ENCODE results near the gene NKD1.
"Not testable (repeated sequence)": the region's sequence is repeated elsewhere in the genome, so short reads cannot be mapped to it uniquely, and the experiment has no call there.

Gene NKD1

GRCh38 chr16:50578137-50578536 lies 29.9 kb downstream of the NKD1 start:
- DNase-seq (ENCODE audit: low read depth in 2 of 2) = no peak

GRCh38 chr16:50579373-50579772 lies 31.2 kb downstream of the NKD1 start:
- not testable (repeated sequence) for DNase-seq (ENCODE audit: low read depth in 2 of 2)

GRCh38 chr16:50580180-50580798 lies 32.1 kb downstream of the NKD1 start:
- no peak for DNase-seq (ENCODE audit: low read depth in 2 of 2)

DNA sequence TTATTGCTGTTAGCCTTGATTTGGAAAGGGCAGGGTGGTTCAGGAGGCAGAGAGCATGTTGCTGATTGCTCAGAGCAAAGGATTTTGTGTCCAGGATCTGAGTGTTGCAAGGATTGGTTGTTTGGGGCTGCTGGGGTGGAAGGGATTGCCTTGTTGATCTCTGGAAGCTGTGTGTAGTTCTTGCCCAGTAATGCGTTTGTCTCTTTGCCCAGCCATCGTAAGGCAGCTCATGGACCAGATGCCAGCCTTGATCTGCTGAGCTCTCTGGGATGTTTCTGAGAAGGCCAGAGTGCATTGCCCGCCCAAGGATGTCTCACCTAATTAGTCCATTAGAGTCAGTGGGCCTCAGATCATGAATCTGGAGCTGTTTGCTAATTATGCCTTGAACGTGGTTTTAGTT lies 33.6 kb downstream of the NKD1 start:
- no peak for DNase-seq (ENCODE audit: low read depth in 2 of 2)

DNA sequence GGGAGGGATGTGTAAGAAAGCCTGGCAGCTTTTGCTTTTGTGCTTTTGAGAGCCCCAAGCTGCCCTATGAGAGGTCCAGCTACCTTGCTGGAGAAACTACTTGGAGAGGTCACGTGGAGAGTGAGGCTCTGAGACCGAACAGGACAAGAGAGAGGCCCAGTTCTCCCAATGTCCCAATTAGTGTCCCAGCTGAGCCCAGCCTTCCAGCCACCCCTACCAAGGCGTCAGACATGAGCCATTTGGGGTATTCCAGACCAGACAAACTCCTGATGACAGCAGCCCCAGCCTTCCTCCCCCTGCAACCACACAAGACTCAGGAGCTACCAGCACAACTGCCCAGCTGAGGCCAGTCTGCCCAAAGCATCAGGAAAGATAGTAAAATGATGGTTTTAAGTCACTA lies 35.0 kb downstream of the NKD1 start:
- DNase-seq (ENCODE audit: low read depth in 2 of 2) = no peak

DNA sequence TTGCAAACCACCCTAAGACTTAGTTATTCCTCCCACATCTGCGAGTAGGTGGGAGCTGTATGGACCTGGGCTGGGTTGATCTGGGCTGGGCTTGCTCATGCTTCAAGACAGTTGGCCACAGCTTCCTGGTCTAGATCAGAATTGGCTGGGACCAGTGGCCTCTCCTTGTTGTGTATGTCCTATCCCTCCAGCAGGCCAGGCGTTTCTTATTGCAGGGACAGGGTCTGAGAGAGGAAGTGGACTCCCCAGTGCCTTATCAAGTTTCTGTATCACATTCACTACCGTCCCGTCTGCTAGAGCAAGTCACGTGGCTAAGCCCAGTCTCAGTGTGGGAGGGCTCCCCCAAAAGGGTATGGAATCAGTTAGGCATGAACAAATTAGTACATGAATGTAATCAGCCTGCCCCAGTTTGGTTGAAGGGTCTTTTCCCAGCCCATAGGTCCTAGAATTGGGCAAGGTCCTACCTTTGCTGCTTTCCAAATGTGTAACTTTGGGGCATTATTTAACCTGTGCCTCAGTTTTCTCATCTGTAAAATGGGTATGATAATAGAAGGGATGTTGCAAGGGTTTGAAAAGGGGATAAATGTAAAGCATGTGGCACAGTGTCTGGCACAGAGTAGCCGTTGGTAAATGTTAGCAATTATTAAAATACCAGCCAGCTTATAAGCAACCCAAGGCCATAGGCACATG lies 36.0 kb downstream of the NKD1 start:
- DNase-seq (ENCODE audit: low read depth in 2 of 2) = no peak

DNA sequence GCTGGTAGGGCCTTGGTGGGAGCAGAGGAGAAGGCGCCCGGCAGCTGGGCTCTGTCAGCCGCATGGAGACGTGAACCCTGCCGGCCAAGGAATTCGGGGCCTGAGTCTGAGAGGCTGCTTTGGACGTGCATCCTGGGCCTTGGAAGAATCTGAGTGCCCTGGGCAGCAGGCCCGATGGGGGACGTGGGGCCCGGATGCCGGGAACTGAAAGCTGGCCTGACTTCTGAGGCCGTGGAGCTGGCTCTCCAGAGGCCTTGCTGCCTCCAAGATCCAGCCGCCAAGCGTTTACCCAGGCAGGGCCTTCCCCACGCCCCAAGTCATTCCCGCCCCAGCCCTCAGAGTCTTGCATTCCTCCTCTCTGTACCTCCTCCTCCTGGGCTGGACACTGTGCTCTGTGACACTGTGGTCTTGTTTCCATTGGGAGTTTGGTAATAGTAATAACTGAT lies 37.2 kb downstream of the NKD1 start:
- DNase-seq (ENCODE audit: low read depth in 2 of 2) = no peak

DNA sequence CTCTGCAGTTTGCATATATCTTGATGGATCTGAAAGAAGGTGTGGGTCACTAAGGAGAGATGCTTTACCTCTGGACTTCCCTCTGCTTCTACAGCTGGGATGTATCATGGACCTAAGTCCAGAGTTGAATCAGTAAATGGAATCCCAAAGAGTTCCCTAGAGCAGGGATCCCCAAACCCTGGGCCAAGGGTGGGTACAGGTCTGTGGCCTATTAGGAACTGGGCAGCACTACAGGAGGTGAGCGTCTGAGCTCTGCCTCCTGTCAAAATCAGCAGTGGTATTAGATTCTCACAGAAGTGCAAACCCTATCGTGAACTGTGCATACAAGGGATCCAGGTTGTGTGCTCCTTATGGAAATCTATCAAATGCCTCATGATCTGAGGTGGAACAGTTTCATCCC lies 39.3 kb downstream of the NKD1 start:
- DNase-seq (ENCODE audit: low read depth in 2 of 2) = no peak

DNA sequence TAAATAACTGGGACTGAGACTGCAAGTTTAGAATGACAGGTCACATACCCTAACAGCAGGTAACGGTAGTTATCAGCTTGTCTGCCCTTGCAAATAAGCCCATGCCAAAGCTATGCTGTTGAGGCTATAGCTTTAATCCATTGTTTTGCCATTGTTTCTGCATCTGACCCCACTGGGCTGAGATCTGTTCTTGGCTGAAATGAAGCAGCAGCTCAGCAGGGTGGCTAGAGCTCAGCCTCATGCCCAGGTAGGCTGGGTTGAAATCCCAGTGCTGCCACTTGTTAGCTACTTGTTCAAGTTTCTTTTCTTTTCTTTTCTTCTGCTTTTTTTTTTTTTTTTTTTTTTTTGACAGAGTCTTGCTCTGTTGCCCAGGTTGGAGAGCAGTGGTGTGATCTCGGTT lies 40.1 kb downstream of the NKD1 start:
- no peak for DNase-seq (ENCODE audit: low read depth in 2 of 2)

- DNase-seq (ENCODE audit: low read depth in 2 of 2) = no peak
Measured at GRCh38 chr16:50591209-50591608, 43.0 kb downstream of the NKD1 start.

- no peak for DNase-seq (ENCODE audit: low read depth in 2 of 2)
Measured at GRCh38 chr16:50591800-50592771, 43.9 kb downstream of the NKD1 start.

DNA sequence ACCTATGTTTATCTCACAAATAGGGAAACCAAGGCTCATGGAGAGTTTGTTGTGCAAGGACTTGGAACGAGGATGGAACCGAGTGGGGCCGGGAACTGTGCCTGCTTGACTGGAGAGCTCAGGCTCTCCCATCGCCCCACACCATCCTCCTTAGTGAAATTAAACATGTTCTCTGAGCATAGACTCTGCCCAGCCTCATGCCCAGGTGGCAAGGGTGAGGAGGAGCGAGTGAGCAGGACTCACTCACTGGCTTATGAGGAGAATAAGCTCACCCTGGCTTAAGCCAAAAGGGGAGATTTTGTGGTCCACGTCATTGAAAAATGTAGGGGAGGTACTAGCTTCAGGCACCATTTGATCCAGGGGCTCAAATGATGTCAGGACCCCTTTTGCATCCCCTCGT lies 44.8 kb downstream of the NKD1 start:
- no peak for DNase-seq (ENCODE audit: low read depth in 2 of 2)

DNA sequence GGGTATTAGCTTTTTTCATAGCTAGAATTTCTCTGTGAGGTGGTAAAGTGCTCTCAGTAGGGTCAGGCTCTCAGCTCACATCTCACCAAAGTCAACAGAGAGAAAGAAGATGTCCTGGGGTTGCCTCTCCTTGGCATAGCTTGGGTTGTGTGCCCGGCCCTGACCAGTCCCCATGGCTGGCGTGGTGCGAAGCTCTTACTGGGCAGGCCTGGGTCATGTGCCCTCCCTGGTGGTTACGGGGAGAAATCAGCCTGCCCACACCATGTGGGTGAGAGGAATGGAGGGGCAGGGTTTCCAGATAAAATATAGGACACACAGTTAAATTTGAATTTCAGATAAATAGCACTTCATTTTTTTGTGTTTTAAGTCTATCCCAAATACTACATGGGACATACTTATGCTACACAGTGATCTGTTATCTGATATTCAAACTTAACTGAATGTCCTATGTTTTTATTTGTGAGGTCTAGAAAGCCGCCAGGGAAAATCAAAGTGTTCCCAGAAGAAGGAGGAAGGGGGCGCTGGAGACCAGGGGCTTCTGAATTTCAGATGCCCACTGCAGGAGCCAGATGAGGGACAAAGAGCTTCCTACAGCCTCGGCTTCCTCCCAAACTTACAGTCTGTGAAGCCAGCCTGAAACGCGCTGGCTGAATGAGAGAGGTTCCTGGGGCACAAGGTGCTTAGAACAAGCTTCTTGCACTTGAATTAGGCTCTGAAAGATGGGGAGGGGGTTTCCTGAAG lies 45.4 kb downstream of the NKD1 start:
- DNase-seq (ENCODE audit: low read depth in 2 of 2) = no peak

- DNase-seq (ENCODE audit: low read depth in 2 of 2) = no peak
Measured at GRCh38 chr16:50594308-50595260, 46.4 kb downstream of the NKD1 start.

- no peak for DNase-seq (ENCODE audit: low read depth in 2 of 2)
Measured at GRCh38 chr16:50595859-50596258, 47.7 kb downstream of the NKD1 start.

- no peak for DNase-seq (ENCODE audit: low read depth in 2 of 2)
Measured at GRCh38 chr16:50596762-50597450, 48.7 kb downstream of the NKD1 start.

- DNase-seq (ENCODE audit: low read depth in 2 of 2) = no peak
Measured at GRCh38 chr16:50597563-50598255, 49.5 kb downstream of the NKD1 start.

DNA sequence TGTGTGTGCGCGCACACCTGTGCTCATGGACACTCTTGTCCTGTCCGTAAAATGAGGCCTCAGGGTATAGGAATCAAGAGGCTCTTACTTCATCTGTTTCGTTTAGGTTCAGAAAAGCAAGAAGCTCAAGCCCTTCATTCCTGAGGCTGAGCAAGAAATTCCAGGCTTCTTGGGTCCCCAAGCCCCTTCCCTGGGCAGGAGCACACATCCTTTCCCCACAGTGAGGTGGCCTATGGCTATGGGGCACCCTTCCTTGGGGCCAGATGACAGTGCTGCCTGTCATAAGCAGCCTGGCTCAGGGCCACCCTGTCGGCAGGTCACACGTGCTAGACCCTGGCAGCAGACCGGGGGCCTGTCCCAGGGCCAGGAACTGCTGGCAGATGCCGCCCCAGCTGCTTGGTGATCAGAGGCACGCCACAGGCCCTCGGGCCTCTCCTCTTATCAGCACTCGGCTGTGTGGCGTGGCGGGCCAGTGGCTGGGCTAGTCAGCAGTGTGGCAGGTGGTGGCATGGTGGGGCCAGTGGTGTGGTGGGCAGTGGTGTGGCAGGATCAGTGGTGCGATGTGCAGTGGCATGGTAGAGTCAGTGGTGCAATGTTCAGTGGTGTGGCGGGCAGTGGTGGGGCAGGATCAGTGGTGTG lies 50.2 kb downstream of the NKD1 start:
- no peak for DNase-seq (ENCODE audit: low read depth in 2 of 2)

DNA sequence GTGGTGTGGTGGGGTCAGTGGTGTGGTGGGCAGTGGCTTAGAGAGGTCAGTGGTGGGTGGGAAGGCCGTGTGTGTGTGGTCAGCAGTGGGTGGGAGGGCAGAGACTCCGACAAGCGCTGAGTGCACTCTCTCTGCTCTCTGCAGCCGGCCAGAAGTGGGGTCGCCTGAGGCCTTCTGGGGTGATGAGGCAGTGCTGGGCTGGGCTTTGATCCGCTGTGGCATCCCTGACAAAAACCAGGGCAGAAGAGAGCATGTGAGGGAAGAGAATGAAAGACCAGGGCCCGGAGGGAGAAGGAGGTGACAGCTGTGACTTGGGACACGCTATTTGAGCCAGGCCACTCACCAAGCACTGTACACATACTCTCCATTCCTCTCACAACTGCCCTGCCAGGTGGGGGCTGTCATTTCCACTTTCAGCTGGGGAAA lies 50.8 kb downstream of the NKD1 start:
- no peak for DNase-seq (ENCODE audit: low read depth in 2 of 2)
